CD14-positive monocyte (primary cell): ENCODE measurements around the gene RFX2. TPM values are rescaled to one million over a fixed set of nuclear protein-coding genes. Genes with fewer than 3 reads are reported as not detected.

Experiments
- DNase-seq, 3 donors: peaks; one replicate each; pipeline ENCODE4 v3.0.0-alpha.2; 2011 to 2022
- H2AFZ ChIP-seq: 2 replicates; pipeline ENCODE4 v1.6.0; 2012; ENCODE audit warnings: mild to moderate bottlenecking, low read depth, low read length, inconsistent platforms; ENCODE audit not compliant: insufficient read depth, poor library complexity, severe bottlenecking
- H3K27ac ChIP-seq, 2 donors: 1 replicate in 1 of 2; 2 replicates in 1 of 2; pipeline ENCODE4 v1.5.1; 2012 to 2013; ENCODE audit warnings: low read length in 2 of 2, control low read depth in 1 of 2, inconsistent platforms in 1 of 2, low read depth in 1 of 2, mild to moderate bottlenecking in 1 of 2
- H3K27me3 ChIP-seq, 2 donors: one replicate each; pipeline versions ENCODE4 v1.6.0 to v1.6.1; 2011 to 2013; ENCODE audit warnings: low read length in 2 of 2; ENCODE audit not compliant: control insufficient read depth in 2 of 2, insufficient read depth in 2 of 2
- H3K36me3 ChIP-seq, 2 donors: replicated peaks in 1 of 2; 1 replicate in 1 of 2; 2 replicates in 1 of 2; pipeline versions ENCODE4 v1.5.1 to v1.6.1; 2012 to 2013; ENCODE audit warnings: low read length in 2 of 2, control low read depth in 1 of 2, inconsistent platforms in 1 of 2, mild to moderate bottlenecking in 1 of 2; ENCODE audit not compliant: insufficient read depth in 2 of 2, control insufficient read depth in 1 of 2
- H3K4me1 ChIP-seq, 2 donors: 1 replicate in 1 of 2; 2 replicates in 1 of 2; pipeline versions ENCODE4 v1.5.1 to v1.6.1; 2012 to 2013; ENCODE audit warnings: low read length in 2 of 2, control low read depth in 1 of 2, inconsistent platforms in 1 of 2, mild to moderate bottlenecking in 1 of 2, moderate library complexity in 1 of 2; ENCODE audit not compliant: insufficient read depth in 2 of 2, control insufficient read depth in 1 of 2
- H3K4me2 ChIP-seq: replicated peaks from 2 replicates; pipeline ENCODE3; 2012; ENCODE audit warnings: low read length, moderate library complexity, mild to moderate bottlenecking; ENCODE audit not compliant: poor library complexity, severe bottlenecking; ENCODE audit errors: extremely low read depth
- H3K4me3 ChIP-seq, 3 experiments: fragments of 200-600 bp in 1 of 3; sonication (generic) in 1 of 3; replicated peaks in 1 of 3; 1 replicate in 2 of 3; 2 replicates in 1 of 3; pipeline ENCODE4 v1.5.1; 2011 to 2013; ENCODE audit warnings: low read length in 3 of 3, mild to moderate bottlenecking in 3 of 3, control low read depth in 2 of 3, low read depth in 2 of 3, inconsistent platforms in 1 of 3, moderate library complexity in 1 of 3
- H3K79me2 ChIP-seq: 2 replicates; pipeline ENCODE4 v1.6.0; 2012; ENCODE audit warnings: mild to moderate bottlenecking, control low read depth, inconsistent platforms, low read length, moderate library complexity; ENCODE audit not compliant: insufficient read depth
- H3K9ac ChIP-seq: 2 replicates; pipeline ENCODE4 v1.6.0; 2017; ENCODE audit warnings: low read length, mild to moderate bottlenecking; ENCODE audit not compliant: insufficient read depth, poor library complexity, severe bottlenecking
- H3K9me3 ChIP-seq, 2 donors: replicated peaks in 1 of 2; 1 replicate in 1 of 2; 2 replicates in 1 of 2; pipeline versions ENCODE4 v1.5.1 to v1.6.1; 2012 to 2013; ENCODE audit warnings: low read length in 2 of 2, control low read depth in 1 of 2; ENCODE audit not compliant: control insufficient read depth in 1 of 2, insufficient read depth in 1 of 2
- H4K20me1 ChIP-seq: 2 replicates; pipeline ENCODE4 v1.6.0; 2012; ENCODE audit warnings: mild to moderate bottlenecking, low read length, control low read depth, moderate library complexity; ENCODE audit not compliant: insufficient read depth
- H3K27ac Mint-ChIP-seq, 7 donors: one replicate each; pipeline ENCODE4 v1.8.0; 2020; ENCODE audit warnings: mild to moderate bottlenecking in 7 of 7, mixed read lengths in 7 of 7, moderate library complexity in 6 of 7, inconsistent platforms in 2 of 7
- H3K27me3 Mint-ChIP-seq, 3 donors: one replicate each; pipeline ENCODE4 v1.8.0; 2021 to 2022; ENCODE audit warnings: low read depth in 3 of 3, mild to moderate bottlenecking in 3 of 3, mixed read lengths in 3 of 3, moderate library complexity in 3 of 3, inconsistent platforms in 1 of 3
- H3K36me3 Mint-ChIP-seq, 2 donors: one replicate each; pipeline ENCODE4 v1.8.0; 2020; ENCODE audit warnings: mixed read lengths in 2 of 2, inconsistent platforms in 1 of 2, mild to moderate bottlenecking in 1 of 2
- H3K4me1 Mint-ChIP-seq: one replicate; pipeline ENCODE4 v1.8.0; 2020; ENCODE audit warnings: mild to moderate bottlenecking, mixed read lengths
- H3K4me3 Mint-ChIP-seq, 2 donors: one replicate each; pipeline ENCODE4 v1.8.0; 2020; ENCODE audit warnings: mild to moderate bottlenecking in 2 of 2, mixed read lengths in 2 of 2, moderate library complexity in 1 of 2
- H3K9me3 Mint-ChIP-seq, 7 donors: one replicate each; pipeline ENCODE4 v1.8.0; 2020 to 2022; ENCODE audit warnings: mixed read lengths in 7 of 7, mild to moderate bottlenecking in 6 of 7, moderate library complexity in 6 of 7, inconsistent platforms in 2 of 7
- CTCF ChIP-seq: fragments of 200-600 bp; IDR thresholded peaks from one replicate; pipeline ENCODE4 v1.8.0; 2022; ENCODE audit warnings: antibody characterized with exemption, mild to moderate bottlenecking
- WGBS: methylation state at CpG from one replicate; pipeline ENCODE4 v1.1.5; 2013; ENCODE audit warnings: missing lambda C conversion rate; ENCODE audit not compliant: insufficient coverage; 5-methylcytosine and 5-hydroxymethylcytosine counted together
- intact Hi-C, 2 donors: fragments of 100-400 bp; cut with micrococcal nuclease; formaldehyde crosslinking; loops; one replicate each; pipeline versions ENCODE4 v1.15.0 to v1.15.1; 2023
- polyA plus RNA-seq, 3 donors: library from polyadenylated mRNA; depleted of rRNA in 1 of 3; unstranded in 2 of 3; stranded (reverse) in 1 of 3; fragments of 300-500 nt in 2 of 3; fragments of >200 nt in 1 of 3; fragmentation: Illumina TruSeq in 2 of 3; gene quantifications; 1 replicate in 2 of 3; 2 replicates in 1 of 3; pipeline ENCODE4 v1.2.3, GENCODE V29; 2012 to 2021

Gene RFX2
- polyA plus RNA-seq, 3 donors = 5.7 to 12.9 (median 8.7) TPM

DNA sequence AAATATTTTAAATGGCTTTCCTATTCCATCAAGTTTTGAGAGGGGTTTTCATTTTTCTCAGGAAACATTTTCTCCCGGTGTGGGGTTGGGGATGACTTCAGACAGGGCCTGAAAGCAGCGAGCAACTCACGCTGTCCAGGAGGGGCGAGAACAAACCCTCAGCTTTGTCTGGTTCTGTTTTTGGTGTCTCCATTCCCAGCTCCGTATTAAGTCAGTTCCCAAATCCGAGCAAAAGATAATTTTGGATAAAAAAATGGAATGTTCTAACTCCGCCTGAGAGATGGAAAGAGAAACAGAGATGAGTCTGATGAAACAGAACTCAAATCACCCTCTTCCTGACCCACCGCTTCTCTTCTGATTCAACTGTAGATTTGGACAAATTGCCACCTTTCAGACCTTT lies 38.4 kb downstream of the RFX2 start:
- Mint-ChIP-seq H3K27ac (peak overlapping the region in 1 of 7 donors; percentile 51), H3K4me1 (peaks cover 52% of the 10 kb centered on the region), H3K27me3 (peaks cover 0 to 7% (median 2%) of the 10 kb centered on the region in 3 donors), H3K36me3 (peaks cover 19 to 20% of the 10 kb centered on the region in 2 donors), H3K4me3 (no peak overlapping the region), H3K9me3 (peaks cover 0 to 4% (median 0%) of the 10 kb centered on the region in 7 donors)
- H3K4me1 ChIP-seq = peaks cover 33 to 40% of the 10 kb centered on the region in 2 donors
- H3K9ac ChIP-seq = no peak overlapping the region
- H2AFZ ChIP-seq = no peak overlapping the region
- DNase-seq = no peak
- no peaks in the 10 kb centered on the region for H4K20me1 ChIP-seq
- H3K4me2 ChIP-seq = no peak overlapping the region
- intact Hi-C loops = loop anchor here in 1 of 2 donors (2.0 to 5.0 kb wide), 2 partner anchors 13 to 35 kb away; no protein-coding TSS in a partner anchor
- WGBS = 100% methylated on average over 4 of the region's 8 CpGs
- H3K79me2 ChIP-seq = no peaks in the 10 kb centered on the region
- no peaks in the 10 kb centered on the region for H3K27me3 ChIP-seq
- no peak overlapping the region for H3K4me3 ChIP-seq
- no peak for TF ChIP-seq CTCF
- H3K27ac ChIP-seq = no peak overlapping the region
- no peaks in the 10 kb centered on the region for H3K36me3 ChIP-seq
- H3K9me3 ChIP-seq = no peaks in the 10 kb centered on the region

DNA sequence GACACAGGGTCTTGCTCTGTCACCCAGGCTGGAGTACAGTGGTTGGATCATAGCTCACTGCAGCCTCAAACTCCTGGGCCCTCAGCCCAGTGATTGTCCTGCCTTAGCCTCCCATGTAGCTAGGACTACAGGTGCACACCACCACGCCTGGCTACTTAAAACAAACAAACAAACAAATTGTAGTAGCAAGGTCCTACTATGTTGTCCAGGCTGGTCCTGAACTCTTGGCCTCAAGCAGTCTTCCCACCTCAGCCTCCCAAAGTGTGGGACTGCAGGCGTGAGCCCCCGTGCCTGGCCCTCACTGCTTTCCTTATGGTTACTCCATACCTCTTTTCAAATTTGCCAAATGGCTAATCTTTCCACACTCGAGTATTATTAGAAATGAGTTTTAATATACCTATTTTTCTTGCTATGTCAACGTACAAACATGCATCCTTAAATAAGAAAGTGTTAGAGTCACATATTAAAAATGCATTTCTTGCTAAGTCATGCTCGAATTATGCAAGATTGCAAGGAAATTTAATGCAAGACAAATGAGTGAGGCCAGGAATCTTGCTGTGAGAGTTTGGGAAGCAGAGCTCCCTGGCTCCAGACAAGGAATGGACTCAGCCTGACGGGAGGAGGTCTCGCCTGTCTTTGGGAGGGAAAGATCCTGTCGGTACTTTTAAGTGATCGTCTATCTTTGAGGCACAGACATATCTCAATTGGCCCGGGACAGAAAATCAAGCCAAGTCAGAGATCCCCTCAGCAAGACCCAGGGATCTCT lies 39.4 kb downstream of the RFX2 start:
- peaks cover 56% of the 10 kb centered on the region for H3K4me1 Mint-ChIP-seq
- intact Hi-C loops = loop anchor here in 1 of 2 donors (2.0 to 5.0 kb wide), 2 partner anchors 14 to 36 kb away; no protein-coding TSS in a partner anchor

More for the DNA sequence above, 39.4 kb downstream of the RFX2 start:
- Histone ChIP-seq H3K79me2 (no peaks in the 10 kb centered on the region), H3K4me1 (peaks cover 38 to 44% of the 10 kb centered on the region in 2 donors), H3K9ac (no peak overlapping the region), H4K20me1 (no peaks in the 10 kb centered on the region), H3K9me3 (no peaks in the 10 kb centered on the region), H3K4me2 (peak overlapping the region; percentile 13), H3K36me3 (no peaks in the 10 kb centered on the region), H2AFZ (no peak overlapping the region), H3K4me3 (no peak overlapping the region), H3K27ac (no peak overlapping the region), H3K27me3 (no peaks in the 10 kb centered on the region)
- no peak for DNase-seq
- H3K36me3 Mint-ChIP-seq = peaks cover 19 to 24% of the 10 kb centered on the region in 2 donors
- no peak overlapping the region for H3K4me3 Mint-ChIP-seq
- peak overlapping the region in 3 of 7 donors; percentile 60 to 75 (median 70) for H3K27ac Mint-ChIP-seq
- no peak for TF ChIP-seq CTCF
- H3K9me3 Mint-ChIP-seq = peaks cover 0 to 4% (median 0%) of the 10 kb centered on the region in 7 donors
- 86% methylated on average over 6 of the region's 11 CpGs for WGBS
- H3K27me3 Mint-ChIP-seq = peaks cover 0 to 10% (median 0%) of the 10 kb centered on the region in 3 donors
